Jurkat, Clone E6-1 (cell line): Measurements from ENCODE around the gene ELMO2.

ENCODE experiments used
- DNase-seq: peaks from one replicate; pipeline ENCODE4 v3.0.0-alpha.2; 2011; ENCODE audit warnings: low read depth, low spot score
- H3K4me3 ChIP-seq: 2 replicates; pipeline ENCODE4 v1.5.1; 2011; ENCODE audit warnings: mild to moderate bottlenecking, low read length, control low read depth, moderate library complexity

Gene ELMO2

GRCh38 chr20:46356195-46357029, 50.0 kb downstream of the ELMO2 start:
- no peak overlapping the region for H3K4me3 ChIP-seq
- no peak for DNase-seq

GRCh38 chr20:46355778-46356177, 50.6 kb downstream of the ELMO2 start:
- H3K4me3 ChIP-seq, result no peak overlapping the region
- no peak for DNase-seq

- DNase-seq, result no peak
Observed at GRCh38 chr20:46354920-46355654, 51.3 kb downstream of the ELMO2 start.

GRCh38 chr20:46354207-46354555, 52.2 kb downstream of the ELMO2 start:
- H3K4me3 ChIP-seq, result no peak overlapping the region
- DNase-seq, result no peak

More at GRCh38 chr20:46354920-46355654, 51.3 kb downstream of the ELMO2 start:
- no peak overlapping the region for H3K4me3 ChIP-seq

- DNase-seq, result no peak
- H3K4me3 ChIP-seq, result no peak overlapping the region
Observed at GRCh38 chr20:46353500-46354206, 52.8 kb downstream of the ELMO2 start.

GRCh38 chr20:46352370-46352938, 54.0 kb downstream of the ELMO2 start:
- DNase-seq, result no peak
- H3K4me3 ChIP-seq, result no peak overlapping the region

- DNase-seq, result no peak
- H3K4me3 ChIP-seq, result no peak overlapping the region
Observed at GRCh38 chr20:46351357-46352058, 54.9 kb downstream of the ELMO2 start.

- no peak overlapping the region for H3K4me3 ChIP-seq
- DNase-seq, result no peak
Observed at GRCh38 chr20:46350986-46351267, 55.5 kb downstream of the ELMO2 start.

GRCh38 chr20:46350201-46350985, 56.0 kb downstream of the ELMO2 start:
- no peak overlapping the region for H3K4me3 ChIP-seq
- DNase-seq, result no peak

- H3K4me3 ChIP-seq, result no peak overlapping the region
- no peak for DNase-seq
Observed at GRCh38 chr20:46349742-46350056, 56.7 kb downstream of the ELMO2 start.

GRCh38 chr20:46349035-46349741, 57.2 kb downstream of the ELMO2 start:
- H3K4me3 ChIP-seq, result no peak overlapping the region
- no peak for DNase-seq

GRCh38 chr20:46347841-46348803, 58.3 kb downstream of the ELMO2 start:
- DNase-seq, result no peak
- no peak overlapping the region for H3K4me3 ChIP-seq

GRCh38 chr20:46346770-46347169, 59.6 kb downstream of the ELMO2 start:
- no peak overlapping the region for H3K4me3 ChIP-seq
- DNase-seq, result no peak

GRCh38 chr20:46344488-46345162, 61.8 kb downstream of the ELMO2 start:
- DNase-seq, result no peak
- H3K4me3 ChIP-seq, result no peak overlapping the region

GRCh38 chr20:46343975-46344357, 62.4 kb downstream of the ELMO2 start:
- no peak for DNase-seq
- H3K4me3 ChIP-seq, result no peak overlapping the region

- DNase-seq, result no peak
- H3K4me3 ChIP-seq, result no peak overlapping the region
Observed at GRCh38 chr20:46343348-46343974, 63.0 kb downstream of the ELMO2 start.
